Mesenchymal stem cell (in vitro differentiated cells and primary cell): ENCODE data around the gene DKKL1.
"Not testable (repeated sequence)": the region's sequence is repeated elsewhere in the genome, so short reads cannot be mapped to it uniquely, and the experiment has no call there.

Experiments
- DNase-seq: peaks from one replicate; pipeline ENCODE4 v3.0.0-alpha.2; 2013
- H2AFZ ChIP-seq: one replicate; pipeline ENCODE4 v1.6.1; 2013; ENCODE audit warnings: low read depth, mild to moderate bottlenecking, control low read depth, inconsistent platforms, low read length, moderate library complexity
- H2AK5ac ChIP-seq: 2 replicates; pipeline ENCODE4 v1.6.1; 2013; ENCODE audit warnings: low read length, moderate library complexity, mild to moderate bottlenecking, inconsistent platforms; ENCODE audit not compliant: severe bottlenecking
- H2BK120ac ChIP-seq: one replicate; pipeline ENCODE4 v1.6.1; 2013; ENCODE audit warnings: low read depth, mild to moderate bottlenecking, inconsistent platforms, low read length, moderate library complexity
- H2BK12ac ChIP-seq, 2 experiments: one replicate each; pipeline ENCODE4 v1.6.1; 2013; ENCODE audit warnings: inconsistent platforms in 2 of 2, low read length in 2 of 2, mild to moderate bottlenecking in 2 of 2, moderate library complexity in 2 of 2, control low read depth in 1 of 2
- H2BK15ac ChIP-seq: one replicate; pipeline ENCODE4 v1.6.1; 2013; ENCODE audit warnings: mild to moderate bottlenecking, low read depth, inconsistent platforms; ENCODE audit not compliant: poor library complexity, severe bottlenecking
- H2BK5ac ChIP-seq: 2 replicates; pipeline ENCODE4 v1.6.1; 2013; ENCODE audit warnings: low read depth, mild to moderate bottlenecking, low read length, control low read depth, inconsistent platforms; ENCODE audit not compliant: poor library complexity, severe bottlenecking
- H3K14ac ChIP-seq, 2 experiments: one replicate each; pipeline ENCODE4 v1.6.1; 2013; ENCODE audit warnings: inconsistent platforms in 2 of 2, low read length in 2 of 2, control low read depth in 1 of 2, mild to moderate bottlenecking in 1 of 2, moderate library complexity in 1 of 2
- H3K18ac ChIP-seq, 2 experiments: one replicate each; pipeline ENCODE4 v1.6.1; 2013; ENCODE audit warnings: inconsistent platforms in 2 of 2, low read length in 2 of 2, control low read depth in 1 of 2, low read depth in 1 of 2, mild to moderate bottlenecking in 1 of 2
- H3K23ac ChIP-seq, 2 experiments: one replicate each; pipeline ENCODE4 v1.6.1; 2013; ENCODE audit warnings: inconsistent platforms in 2 of 2, low read length in 2 of 2, mild to moderate bottlenecking in 2 of 2, moderate library complexity in 2 of 2, control low read depth in 1 of 2
- H3K27ac ChIP-seq: 2 replicates; pipeline ENCODE4 v1.5.1; 2013; ENCODE audit warnings: mild to moderate bottlenecking, moderate library complexity, low read length, control low read depth, inconsistent platforms; ENCODE audit not compliant: poor library complexity, severe bottlenecking
- H3K27me3 ChIP-seq, 2 experiments: 2 replicates each; pipeline versions ENCODE4 v1.6.1 to v1.7.0; 2013; ENCODE audit warnings: low read length in 2 of 2, mild to moderate bottlenecking in 2 of 2, moderate library complexity in 2 of 2, control low read depth in 1 of 2, inconsistent platforms in 1 of 2; ENCODE audit not compliant: control insufficient read depth in 1 of 2, insufficient read depth in 1 of 2
- H3K36me3 ChIP-seq, 2 experiments: 2 replicates each; pipeline versions ENCODE4 v1.6.1 to v1.7.0; 2013; ENCODE audit warnings: low read length in 2 of 2, control low read depth in 1 of 2, inconsistent platforms in 1 of 2, low read depth in 1 of 2, mild to moderate bottlenecking in 1 of 2; ENCODE audit not compliant: insufficient read depth in 2 of 2, control insufficient read depth in 1 of 2
- H3K4ac ChIP-seq, 2 experiments: one replicate each; pipeline ENCODE4 v1.6.1; 2013; ENCODE audit warnings: inconsistent platforms in 2 of 2, low read length in 2 of 2, mild to moderate bottlenecking in 2 of 2, moderate library complexity in 2 of 2, control low read depth in 1 of 2, low read depth in 1 of 2
- H3K4me1 ChIP-seq: 2 replicates; pipeline ENCODE4 v1.6.1; 2013; ENCODE audit warnings: low read depth, low read length, control low read depth; ENCODE audit not compliant: control insufficient read depth, insufficient read depth
- H3K4me2 ChIP-seq: 2 replicates; pipeline ENCODE4 v1.6.1; 2013; ENCODE audit warnings: low read length, mild to moderate bottlenecking, inconsistent platforms; ENCODE audit not compliant: poor library complexity, severe bottlenecking
- H3K4me3 ChIP-seq, 2 experiments: 2 replicates each; pipeline versions ENCODE4 v1.5.1 to v1.7.0; 2013; ENCODE audit warnings: low read length in 2 of 2, mild to moderate bottlenecking in 2 of 2, control low read depth in 1 of 2, low read depth in 1 of 2; ENCODE audit not compliant: insufficient read depth in 1 of 2
- H3K79me1 ChIP-seq: replicated peaks from 2 replicates; pipeline ENCODE4 v1.6.1; 2013; ENCODE audit warnings: mild to moderate bottlenecking, control low read depth, low read length, inconsistent platforms; ENCODE audit not compliant: poor library complexity, severe bottlenecking
- H3K9ac ChIP-seq: 2 replicates; pipeline ENCODE4 v1.7.0; 2013; ENCODE audit warnings: mild to moderate bottlenecking, low read length, moderate library complexity
- H3K9me3 ChIP-seq: 2 replicates; pipeline ENCODE4 v1.7.0; 2013; ENCODE audit warnings: mild to moderate bottlenecking, low read length; ENCODE audit not compliant: control insufficient read depth
- H4K8ac ChIP-seq: one replicate; pipeline ENCODE4 v1.6.1; 2013; ENCODE audit warnings: inconsistent platforms, mild to moderate bottlenecking, low read length, moderate library complexity
- H4K91ac ChIP-seq: one replicate; pipeline ENCODE4 v1.6.1; 2013; ENCODE audit warnings: mild to moderate bottlenecking, low read length, inconsistent platforms
- WGBS: methylation state at CpG from one replicate; pipeline ENCODE4 v1.1.7; 2013; ENCODE audit warnings: mixed read lengths; 5-methylcytosine and 5-hydroxymethylcytosine counted together

Gene DKKL1

DNA sequence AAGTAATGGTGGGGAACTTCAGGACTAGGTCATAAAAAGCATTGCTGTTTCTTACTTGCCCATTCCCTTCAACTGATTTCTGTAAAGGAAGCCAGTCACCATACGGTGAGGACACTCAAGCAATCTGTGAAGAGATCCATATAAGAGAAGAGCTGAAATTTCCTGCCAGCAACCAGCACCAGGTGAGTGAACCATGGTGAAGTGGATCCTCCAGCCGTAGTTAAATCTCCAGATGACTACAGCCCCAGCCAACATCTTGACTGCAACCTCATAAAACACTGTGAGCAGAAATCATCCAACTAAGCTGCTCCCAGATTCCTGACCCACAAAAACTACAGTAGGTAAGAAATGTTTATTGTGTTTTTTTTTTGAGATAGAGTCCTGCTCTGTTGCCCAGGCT lies 34.9 kb upstream of the DKKL1 start:
- no peak overlapping the region for H2AK5ac ChIP-seq
- H4K8ac ChIP-seq: no peak overlapping the region
- H3K27me3 ChIP-seq: no peaks in the 10 kb centered on the region
- H3K23ac ChIP-seq: no peak overlapping the region
- H2BK120ac ChIP-seq: no peak overlapping the region
- H3K18ac ChIP-seq: no peak overlapping the region
- H3K9me3 ChIP-seq: peaks cover 1% of the 10 kb centered on the region
- no peak overlapping the region for H3K4me2 ChIP-seq
- peaks cover 0 to 14% of the 10 kb centered on the region in 2 experiments for H3K36me3 ChIP-seq
- H2BK5ac ChIP-seq: no peak overlapping the region
- H3K79me1 ChIP-seq: peaks cover 7% of the 10 kb centered on the region
- DNase-seq: no peak
- H3K14ac ChIP-seq: no peak overlapping the region
- H3K27ac ChIP-seq: no peak overlapping the region
- H3K4me3 ChIP-seq: no peak overlapping the region
- H3K4me1 ChIP-seq: peaks cover 9% of the 10 kb centered on the region
- no peak overlapping the region for H2AFZ ChIP-seq
- WGBS: 94% methylated on average over 2 of the region's 2 CpGs
- no peak overlapping the region for H2BK15ac ChIP-seq
- H2BK12ac ChIP-seq: no peak overlapping the region
- H4K91ac ChIP-seq: no peak overlapping the region
- H3K9ac ChIP-seq: no peak overlapping the region
- no peak overlapping the region for H3K4ac ChIP-seq

DNA sequence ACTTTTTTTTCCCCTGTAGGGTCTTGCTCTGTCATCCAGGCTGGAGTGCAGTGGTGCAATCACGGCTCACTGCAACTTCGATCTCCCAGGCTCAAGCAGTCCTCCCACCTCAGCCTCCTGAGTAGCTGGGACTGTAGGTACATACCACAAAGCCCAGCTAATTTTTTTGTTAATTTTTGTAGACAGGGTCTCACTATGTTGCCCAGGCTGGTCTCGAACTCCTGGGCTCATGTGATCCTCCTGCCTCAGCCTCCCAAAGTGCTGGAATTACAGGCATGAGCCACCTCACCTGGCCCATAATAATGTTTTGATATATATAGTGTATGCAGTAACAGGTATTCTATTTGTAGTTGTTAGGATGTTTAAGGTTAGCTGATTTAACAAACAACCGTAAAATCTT lies 32.5 kb upstream of the DKKL1 start:
- Histone ChIP-seq H3K36me3 (peaks cover 0 to 16% of the 10 kb centered on the region in 2 experiments), H3K4me1 (peaks cover 12% of the 10 kb centered on the region)
- H3K4me2 ChIP-seq, H2BK120ac ChIP-seq, H3K23ac ChIP-seq, H3K27ac ChIP-seq, H2BK15ac ChIP-seq, H3K4ac ChIP-seq, DNase-seq, H3K9me3 ChIP-seq, H3K9ac ChIP-seq, H2AK5ac ChIP-seq, H2AFZ ChIP-seq, H3K27me3 ChIP-seq, H4K91ac ChIP-seq, H2BK12ac ChIP-seq, H3K18ac ChIP-seq, H2BK5ac ChIP-seq, H3K79me1 ChIP-seq, H3K14ac ChIP-seq, H4K8ac ChIP-seq, H3K4me3 ChIP-seq: not testable (repeated sequence)
- 92% methylated on average over 3 of the region's 4 CpGs for WGBS

DNA sequence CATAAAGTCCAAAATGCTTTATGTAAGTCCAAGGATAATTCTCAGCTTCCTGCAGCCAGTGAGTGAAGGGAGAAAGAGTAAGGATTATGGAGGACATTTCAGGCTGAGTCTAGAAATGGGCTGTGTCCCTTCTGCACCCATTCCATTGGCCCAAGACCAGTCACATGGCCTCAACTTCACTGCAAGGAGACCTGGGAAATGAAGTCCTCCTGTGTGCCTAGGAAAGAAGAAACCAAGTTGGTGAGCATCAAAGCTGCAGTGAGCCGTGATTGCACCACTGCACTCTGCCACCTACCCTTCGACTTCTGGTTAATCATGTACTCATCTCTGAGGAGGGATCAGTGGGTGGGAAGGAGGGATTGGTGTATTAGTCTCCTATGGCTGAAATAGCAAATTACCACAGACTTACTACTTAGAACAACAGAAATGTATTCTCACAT lies 32.0 kb upstream of the DKKL1 start:
- Histone ChIP-seq H3K4me1 (peaks cover 12% of the 10 kb centered on the region), H2BK12ac (no peak overlapping the region), H3K9ac (no peak overlapping the region), H2AFZ (no peak overlapping the region), H3K23ac (no peak overlapping the region), H4K91ac (no peak overlapping the region), H2AK5ac (no peak overlapping the region), H3K27me3 (no peaks in the 10 kb centered on the region), H3K4me3 (no peak overlapping the region), H3K27ac (peak overlapping the region; percentile 63), H3K4ac (no peak overlapping the region), H3K79me1 (no peaks in the 10 kb centered on the region), H2BK120ac (no peak overlapping the region), H2BK5ac (no peak overlapping the region), H3K14ac (no peak overlapping the region), H2BK15ac (no peak overlapping the region), H3K4me2 (no peak overlapping the region), H4K8ac (peak overlapping the region; percentile 25), H3K18ac (no peak overlapping the region), H3K9me3 (no peaks in the 10 kb centered on the region), H3K36me3 (peaks cover 0 to 18% of the 10 kb centered on the region in 2 experiments)
- DNase-seq: peak; percentile 44
- WGBS: no CpG with 5 or more reads among the region's 2 CpGs

DNA sequence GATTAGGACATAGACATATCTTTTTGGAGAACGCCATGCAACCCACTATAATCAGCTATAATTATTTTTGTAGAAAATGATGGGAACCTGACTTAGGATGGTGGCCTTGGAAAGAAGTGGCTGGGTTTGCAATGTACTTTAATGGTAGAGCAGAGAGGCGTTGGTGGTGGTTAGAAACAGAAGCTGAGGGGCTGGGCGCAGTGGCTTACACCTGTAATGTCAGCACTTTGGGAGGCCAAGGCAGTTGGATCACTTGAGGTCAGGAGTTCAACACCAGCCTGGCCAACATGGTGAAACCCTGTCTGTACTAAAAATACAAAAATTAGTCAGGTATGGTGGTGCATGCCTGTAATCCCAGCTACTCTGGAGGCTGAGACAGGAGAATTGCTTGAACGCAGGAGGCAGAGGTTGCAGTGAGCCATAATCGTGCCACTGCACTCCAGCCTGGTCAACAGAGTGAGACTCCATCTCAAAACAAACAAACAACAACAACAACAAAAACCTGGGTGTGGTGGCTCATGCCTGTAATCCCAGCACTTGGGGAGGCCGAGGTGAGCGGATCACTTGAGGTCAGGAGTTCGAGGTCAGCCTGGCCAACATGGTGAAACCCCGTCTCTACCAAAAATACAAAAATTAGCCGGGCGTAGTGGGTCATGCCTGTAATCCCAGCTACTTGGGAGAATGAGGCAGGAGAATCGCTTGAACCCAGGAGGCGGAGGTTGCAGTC lies 30.8 kb upstream of the DKKL1 start:
- H3K4me2 ChIP-seq, H3K14ac ChIP-seq, H2AK5ac ChIP-seq, H2BK5ac ChIP-seq, H3K4ac ChIP-seq, H3K23ac ChIP-seq, H2BK12ac ChIP-seq, H3K27ac ChIP-seq, H4K8ac ChIP-seq, H3K18ac ChIP-seq, H3K9me3 ChIP-seq, H4K91ac ChIP-seq, H2BK15ac ChIP-seq, H3K79me1 ChIP-seq, H2BK120ac ChIP-seq, H3K4me3 ChIP-seq, DNase-seq, H2AFZ ChIP-seq, H3K9ac ChIP-seq, H3K27me3 ChIP-seq: not testable (repeated sequence)
- 92% methylated on average over 12 of the region's 13 CpGs for WGBS
- H3K4me1 ChIP-seq: peaks cover 12% of the 10 kb centered on the region
- peaks cover 0 to 29% of the 10 kb centered on the region in 2 experiments for H3K36me3 ChIP-seq
